Fibroblast of villous mesenchyme (primary cell): ENCODE data around the gene PRAMEF14. TPM values are rescaled to one million over a fixed set of nuclear protein-coding genes. Genes with fewer than 3 reads are reported as not detected.
"Not testable (repeated sequence)": the region's sequence is repeated elsewhere in the genome, so short reads cannot be mapped to it uniquely, and the experiment has no call there.

Experiments used
- DNase-seq: peaks from one replicate; pipeline ENCODE4 v3.0.0-alpha.2; 2010; ENCODE audit warnings: low read depth
- H3K4me3 ChIP-seq: 2 replicates; pipeline ENCODE4 v1.5.1; 2011; ENCODE audit warnings: low read depth, mild to moderate bottlenecking, low read length
- total RNA-seq: library from RNA; depleted of rRNA; stranded (reverse); fragments of >200 nt; gene quantifications from 2 replicates; pipeline ENCODE4 v1.2.3, GENCODE V29; 2012

PRAMEF14 gene
- total RNA-seq, 1 donor = not detected

- not testable (repeated sequence) for H3K4me3 ChIP-seq, DNase-seq
These were observed 48.2 kb downstream of the PRAMEF14 start for GRCh38 chr1:13298699-13299098.

GRCh38 chr1:13297216-13297931, 49.6 kb downstream of the PRAMEF14 start:
- DNase-seq, H3K4me3 ChIP-seq: not testable (repeated sequence)

Other genes with a start within 250 kb of the PRAMEF14 start
- gene HNRNPCL2, start 230.3 kb downstream of the PRAMEF14 start, total RNA-seq = not detected in 2 replicates
- gene PRAMEF26, start 191.1 kb downstream of the PRAMEF14 start, total RNA-seq = not detected in 2 replicates
- gene HNRNPCL4, start 181.5 kb downstream of the PRAMEF14 start, total RNA-seq = not detected in 2 replicates
- gene PRAMEF9, start 175.3 kb downstream of the PRAMEF14 start, total RNA-seq = not detected in 2 replicates
- gene PRAMEF13, start 145.7 kb downstream of the PRAMEF14 start, total RNA-seq = not detected in 2 replicates
- gene PRAMEF18, start 121.0 kb downstream of the PRAMEF14 start, total RNA-seq = not detected in 2 replicates
- not detected in 2 replicates for gene PRAMEF5, start 92.9 kb downstream of the PRAMEF14 start, total RNA-seq
- gene PRAMEF8, start 62.0 kb downstream of the PRAMEF14 start, total RNA-seq = not detected in 2 replicates
- not detected in 2 replicates for gene PRAMEF33, start 43.6 kb downstream of the PRAMEF14 start, total RNA-seq
- gene PRAMEF15, start 31.6 kb downstream of the PRAMEF14 start, total RNA-seq = not detected in 2 replicates
- gene PRAMEF19, start 24.8 kb upstream of the PRAMEF14 start, total RNA-seq = not detected in 2 replicates
- not detected in 2 replicates for gene PRAMEF17, start 42.5 kb upstream of the PRAMEF14 start, total RNA-seq
- not detected in 2 replicates for gene PRAMEF20, start 63.3 kb upstream of the PRAMEF14 start, total RNA-seq
- not detected in 2 replicates for gene LRRC38, start 166.9 kb upstream of the PRAMEF14 start, total RNA-seq
- 28.7 and 32.8 TPM in 2 replicates for gene PDPN, start 236.7 kb upstream of the PRAMEF14 start, total RNA-seq